ENCODE results near the gene SLU7. TPM values are rescaled to one million over a fixed set of nuclear protein-coding genes. Genes with fewer than 3 reads are reported as not detected.

Gene SLU7
- total and polyA plus RNA-seq, 2 donors (not counting 3 experiments of a cell fraction or from before 2014, with no cell fraction given), result 10.2 to 48.2 TPM

DNA sequence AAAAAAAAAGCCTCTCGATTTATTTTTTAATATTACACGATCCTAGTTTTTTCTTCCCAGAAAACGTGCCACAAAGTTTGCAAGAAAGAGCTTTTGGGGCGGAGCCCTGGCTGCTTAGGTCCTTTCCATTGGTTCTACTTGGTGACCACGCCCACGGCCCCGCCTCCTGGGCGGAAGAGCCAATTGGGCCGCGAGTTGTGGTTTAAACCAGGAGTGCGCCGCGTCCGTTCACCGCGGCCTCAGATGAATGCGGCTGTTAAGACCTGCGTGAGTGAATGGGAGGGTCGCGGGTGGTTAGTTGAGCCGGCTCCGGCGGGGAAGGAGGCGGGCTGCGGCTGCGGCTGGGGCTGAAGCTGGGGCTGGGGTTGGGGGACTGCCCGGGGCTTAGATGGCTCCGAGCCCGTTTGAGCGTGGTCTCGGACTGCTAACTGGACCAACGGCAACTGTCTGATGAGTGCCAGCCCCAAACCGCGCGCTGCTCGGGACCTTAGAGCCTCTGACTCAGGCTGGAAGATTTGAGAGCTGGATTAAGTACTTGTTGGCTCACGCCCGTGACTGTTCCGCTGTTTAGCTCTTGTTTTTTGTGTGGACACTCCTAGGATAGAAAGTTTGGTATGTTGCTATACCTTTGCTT, 2.9 kb upstream of the SLU7 start, which contains the start of gene PTTG1:
Gene PTTG1, plus strand, starts transcription at position 231 of the 634 bp plus-strand sequence. CDS start 458 bp downstream, outside the sequence.
- CTCF ChIA-PET, result interaction anchor here (0.6 to 5.5 kb wide), 6 partner anchors 17 to 1214 kb away, joined by 3 to 54 read pairs (median 6); no protein-coding TSS in a partner anchor
- TSS peak; percentile 28 for BruUV-seq (replicated peaks)
- intact Hi-C loops (cut with micrococcal nuclease), result loop anchor here (2.0 kb wide), 1 partner anchor 29 kb away; no protein-coding TSS in a partner anchor

More for the DNA sequence above, 2.9 kb upstream of the SLU7 start, which contains the start of gene PTTG1:
- no peaks in the 10 kb centered on the region for H3K9me1 ChIP-seq (replicated peaks; ENCODE audit: control insufficient read depth, extremely low read depth, insufficient read depth, low read length)
- peaks cover 58% of the 10 kb centered on the region for H3K4me1 ChIP-seq (ENCODE audit: control insufficient read depth, extremely low read depth, insufficient read depth, low read length)
- POLR2A ChIA-PET, result interaction anchor here (1.0 kb wide), 1 partner anchor 21 kb away, joined by 6 read pairs; no protein-coding TSS in a partner anchor
- peak within 1 kb of the TSS; percentile 70 to 95 (median 94) for H3K4me3 ChIP-seq (replicated peaks in 1 of 3; ENCODE audit: insufficient read depth in 1 of 3, low read depth in 1 of 3, low read length in 3 of 3)
- H4K20me1 ChIP-seq (replicated peaks; ENCODE audit: control insufficient read depth, extremely low read depth, insufficient read depth, low read length), result no peaks in the 10 kb centered on the region
- no peaks in the 10 kb centered on the region for H3K27me3 ChIP-seq (ENCODE audit: control insufficient read depth in 2 of 2, insufficient read depth in 2 of 2, low read length in 2 of 2)
- dilution Hi-C loops (cut with MboI; ENCODE audit: extremely low pct_ligation_motif_present, low sequenced_read_pairs), result no loop called here
- H3K79me2 ChIP-seq (ENCODE audit: control insufficient read depth, insufficient read depth, low read length), result peaks cover 58% of the 10 kb centered on the region
- peaks cover 0 to 5% of the 10 kb centered on the region in 2 experiments for H3K36me3 ChIP-seq (ENCODE audit: control insufficient read depth in 2 of 2, extremely low read depth in 1 of 2, insufficient read depth in 2 of 2, low read length in 2 of 2)
- peak within 1 kb of the TSS; percentile 86 for H2AFZ ChIP-seq (ENCODE audit: low read depth, low read length)
- TF ChIP-seq FOS (IDR thresholded peaks at IDR 0.05; ENCODE audit: borderline replicate concordance, insufficient read depth, low read length), result no peak
- TF ChIP-seq JUN (IDR thresholded peaks at IDR 0.05; ENCODE audit: borderline replicate concordance, insufficient read depth, insufficient read length, low read depth), result no peak
- TF ChIP-seq, protein P1, sequence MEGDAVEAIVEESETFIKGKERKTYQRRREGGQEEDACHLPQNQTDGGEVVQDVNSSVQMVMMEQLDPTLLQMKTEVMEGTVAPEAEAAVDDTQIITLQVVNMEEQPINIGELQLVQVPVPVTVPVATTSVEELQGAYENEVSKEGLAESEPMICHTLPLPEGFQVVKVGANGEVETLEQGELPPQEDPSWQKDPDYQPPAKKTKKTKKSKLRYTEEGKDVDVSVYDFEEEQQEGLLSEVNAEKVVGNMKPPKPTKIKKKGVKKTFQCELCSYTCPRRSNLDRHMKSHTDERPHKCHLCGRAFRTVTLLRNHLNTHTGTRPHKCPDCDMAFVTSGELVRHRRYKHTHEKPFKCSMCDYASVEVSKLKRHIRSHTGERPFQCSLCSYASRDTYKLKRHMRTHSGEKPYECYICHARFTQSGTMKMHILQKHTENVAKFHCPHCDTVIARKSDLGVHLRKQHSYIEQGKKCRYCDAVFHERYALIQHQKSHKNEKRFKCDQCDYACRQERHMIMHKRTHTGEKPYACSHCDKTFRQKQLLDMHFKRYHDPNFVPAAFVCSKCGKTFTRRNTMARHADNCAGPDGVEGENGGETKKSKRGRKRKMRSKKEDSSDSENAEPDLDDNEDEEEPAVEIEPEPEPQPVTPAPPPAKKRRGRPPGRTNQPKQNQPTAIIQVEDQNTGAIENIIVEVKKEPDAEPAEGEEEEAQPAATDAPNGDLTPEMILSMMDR (IDR thresholded peaks at IDR 0.05; ENCODE audit: extremely low read depth in 1 of 2, insufficient read depth in 1 of 2, low read depth in 1 of 2, low read length in 2 of 2), result no peak
- TF ChIP-seq EZH2 (IDR thresholded peaks at IDR 0.05; ENCODE audit: borderline replicate concordance, low read depth, low read length, severe bottlenecking), result no peak
- no peak for TF ChIP-seq GATA2 (IDR thresholded peaks at IDR 0.05; ENCODE audit: insufficient read depth, insufficient read length, low read depth, low read length)
- TF ChIP-seq, protein P2, sequence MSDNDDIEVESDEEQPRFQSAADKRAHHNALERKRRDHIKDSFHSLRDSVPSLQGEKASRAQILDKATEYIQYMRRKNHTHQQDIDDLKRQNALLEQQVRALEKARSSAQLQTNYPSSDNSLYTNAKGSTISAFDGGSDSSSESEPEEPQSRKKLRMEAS (IDR thresholded peaks at IDR 0.05; ENCODE audit: insufficient read depth, insufficient read length), result no peak
- TF ChIP-seq POLR2AphosphoS5 (IDR thresholded peaks at IDR 0.05; ENCODE audit: insufficient read depth, low read depth, low read length), result peak; percentile 79
- peak; percentile 74 for TF ChIP-seq POLR2A (IDR thresholded peaks at IDR 0.05; ENCODE audit: low read depth, low read length)
- TF ChIP-seq MYC (IDR thresholded peaks at IDR 0.05; ENCODE audit: low read depth, low read length), result no peak
- peak within 1 kb of the TSS; percentile 89 for H3K9ac ChIP-seq (replicated peaks; ENCODE audit: extremely low read depth, insufficient read depth, low read length)
- DNase-seq (ENCODE audit: low read depth, low spot score) (peak; percentile 99), FAIRE-seq (peak; percentile 93)
- H3K9me3 ChIP-seq (replicated peaks; ENCODE audit: control insufficient read depth, insufficient read depth, low read length), result no peaks in the 10 kb centered on the region
- H3K4me2 ChIP-seq (ENCODE audit: insufficient read depth, low read length), result peak within 1 kb of the TSS; percentile 89
- peak within 1 kb of the TSS; percentile 71 for H3K27ac ChIP-seq (ENCODE audit: insufficient read depth, low read depth, low read length)
